ENCODE data around the gene SUN1.

The SUN1 gene

GRCh38 chr7:828793-829561, 3.3 kb upstream of the SUN1 start:
- no peak for DNase-seq (ENCODE audit: extremely low read depth, low read depth)
- TF ChIP-seq CTCF (IDR thresholded peaks at IDR 0.05; ENCODE audit: low read depth, low read length, missing control alignments), result no peak
- no peak overlapping the region for H3K4me3 ChIP-seq (replicated peaks; ENCODE audit: low read depth, low read length)

- no peak overlapping the region for H3K4me3 ChIP-seq (replicated peaks; ENCODE audit: low read depth, low read length)
- TF ChIP-seq CTCF (IDR thresholded peaks at IDR 0.05; ENCODE audit: low read depth, low read length, missing control alignments), result no peak
- DNase-seq (ENCODE audit: extremely low read depth, low read depth), result no peak
Measured at GRCh38 chr7:830069-830468, 2.2 kb upstream of the SUN1 start.

- DNase-seq (ENCODE audit: extremely low read depth, low read depth), result peak; percentile 80
- H3K4me3 ChIP-seq (replicated peaks; ENCODE audit: low read depth, low read length), result peak overlapping the region; percentile 18; the same call in 1 of the 2 replicates
- TF ChIP-seq CTCF (IDR thresholded peaks at IDR 0.05; ENCODE audit: low read depth, low read length, missing control alignments), result no peak
Measured at GRCh38 chr7:831596-832166, 595 bp upstream of the SUN1 start.

GRCh38 chr7:832968-833424, 720 bp downstream of the SUN1 start:
- no peak overlapping the region for H3K4me3 ChIP-seq (replicated peaks; ENCODE audit: low read depth, low read length)
- no peak for DNase-seq (ENCODE audit: extremely low read depth, low read depth)
- TF ChIP-seq CTCF (IDR thresholded peaks at IDR 0.05; ENCODE audit: low read depth, low read length, missing control alignments), result no peak

GRCh38 chr7:833601-834258, 1.5 kb downstream of the SUN1 start:
- no peak for TF ChIP-seq CTCF (IDR thresholded peaks at IDR 0.05; ENCODE audit: low read depth, low read length, missing control alignments)

GRCh38 chr7:834277-834676, 2.0 kb downstream of the SUN1 start:
- TF ChIP-seq CTCF (IDR thresholded peaks at IDR 0.05; ENCODE audit: low read depth, low read length, missing control alignments), result no peak
- H3K4me3 ChIP-seq (replicated peaks; ENCODE audit: low read depth, low read length), result no peak overlapping the region
- no peak for DNase-seq (ENCODE audit: extremely low read depth, low read depth)

More at GRCh38 chr7:833601-834258, 1.5 kb downstream of the SUN1 start:
- no peak overlapping the region for H3K4me3 ChIP-seq (replicated peaks; ENCODE audit: low read depth, low read length)
- no peak for DNase-seq (ENCODE audit: extremely low read depth, low read depth)

Measured in HFF-Myc (cell line).